K562 (cell line): ENCODE data around the gene ETS2. TPM values are rescaled to one million over a fixed set of nuclear protein-coding genes. Genes with fewer than 3 reads are reported as not detected.
A peak's percentile ranks its signal among the peaks of the same experiment; 100 is the strongest.

Experiments
- ATF1 ChIP-seq, 2 experiments: fragments of 450-650 bp in 1 of 2; IDR thresholded peaks; 2 replicates each; pipeline ENCODE4 v1.6.1; 2016; ENCODE audit warnings: missing compliant biosample characterization in 1 of 2, missing genetic modification characterization in 1 of 2
- BCOR ChIP-seq: fragments of 450-650 bp; IDR thresholded peaks from 2 replicates; pipeline ENCODE4 v1.6.1; 2016
- BDP1 ChIP-seq: IDR thresholded peaks from 3 replicates; pipeline ENCODE4 v1.6.1; 2011; ENCODE audit not compliant: insufficient read length, insufficient read depth
- ELF1 ChIP-seq: fragments of 200-800 bp; sonication (Bioruptor generic); IDR thresholded peaks from 2 replicates; pipeline ENCODE4 v1.6.1; 2016; ENCODE audit warnings: missing genetic modification characterization, missing compliant biosample characterization
- FUS ChIP-seq: fragments of 200-400 bp; formaldehyde crosslinking; optimal IDR thresholded peaks from 2 replicates; pipeline ENCODE3; 2017; ENCODE audit warnings: low read depth, low read length
- GABPA ChIP-seq: fragments of 200-800 bp; sonication (Bioruptor generic); conservative IDR thresholded peaks from 2 replicates; pipeline ENCODE4 v1.6.1; 2016; ENCODE audit warnings: low read depth, missing genetic modification characterization, missing compliant biosample characterization
- HMBOX1 ChIP-seq: sonication (generic); IDR thresholded peaks from 2 replicates; pipeline ENCODE4 v1.6.1; 2016
- JUND ChIP-seq, 2 experiments: IDR thresholded peaks; 2 replicates in 1 of 2; 3 replicates in 1 of 2; pipeline ENCODE4 v1.6.1; 2011; ENCODE audit warnings: borderline replicate concordance in 2 of 2, low read depth in 2 of 2, low read length in 2 of 2, improper control_type of control experiment in 1 of 2, missing biosample characterization in 1 of 2, missing genetic modification characterization in 1 of 2, missing genetic modification reagents in 1 of 2
- MTA1 ChIP-seq: fragments of 450-650 bp; IDR thresholded peaks from 2 replicates; pipeline ENCODE4 v1.6.1; 2017; ENCODE audit warnings: borderline replicate concordance
- NCOA1 ChIP-seq: fragments of 450-650 bp; IDR thresholded peaks from 2 replicates; pipeline ENCODE4 v1.6.1; 2016; ENCODE audit warnings: low read depth
- SIX5 ChIP-seq, 2 experiments: IDR thresholded peaks; 2 replicates each; pipeline ENCODE4 v1.6.1; 2011; ENCODE audit warnings: low read length in 2 of 2, borderline replicate concordance in 1 of 2, low read depth in 1 of 2, mild to moderate bottlenecking in 1 of 2, moderate library complexity in 1 of 2; ENCODE audit not compliant: insufficient read depth in 1 of 2
- SMARCA4 ChIP-seq: fragments of 450-650 bp; IDR thresholded peaks from 2 replicates; pipeline ENCODE4 v1.6.1; 2016
- SNAPC5 ChIP-seq: fragments of 250-450 bp; sonication (Bioruptor Pico); IDR thresholded peaks from 2 replicates; pipeline ENCODE4 v1.8.0; 2021; ENCODE audit warnings: moderate library complexity, mild to moderate bottlenecking, inconsistent platforms
- THAP7 ChIP-seq: fragments of 250-450 bp; sonication (Bioruptor Pico); IDR thresholded peaks from 2 replicates; pipeline ENCODE4 v1.5.0; 2021
- ZNF253 ChIP-seq: fragments of 250-450 bp; sonication (Bioruptor Pico); conservative IDR thresholded peaks from 2 replicates; pipeline ENCODE4 v1.6.1; 2021; ENCODE audit warnings: mild to moderate bottlenecking
- ZNF354B ChIP-seq: fragments of 250-450 bp; sonication (Bioruptor Pico); IDR thresholded peaks from 2 replicates; pipeline ENCODE4 v1.4.0; 2020
- polyA plus RNA-seq, 8 experiments: library from polyadenylated mRNA; depleted of rRNA in 4 of 8; stranded (reverse) in 5 of 8; unstranded in 3 of 8; fragments of >200 nt; fragmentation: Nextera tagmentation in 2 of 8; fragmentation: Illumina TruSeq in 1 of 8; extraction: Ambion mirVana in 2 of 8; extraction: Trizol in 1 of 8; gene quantifications; 2 replicates each; pipeline versions ENCODE4 v1.2.1 to v1.2.3, GENCODE V29; 2011 to 2014; ENCODE audit warnings: inconsistent platforms in 1 of 8, missing spikeins in 1 of 8
- total RNA-seq, 7 experiments: library from RNA; depleted of rRNA in 6 of 7; stranded (reverse); fragments of >200 nt in 6 of 7; fragmentation: Illumina TruSeq in 2 of 7; extraction: Trizol in 2 of 7; gene quantifications; 2 replicates each; pipeline versions ENCODE4 v1.2.1 to v1.2.3, GENCODE V29; 2011 to 2021; ENCODE audit warnings: low replicate concordance in 1 of 7
- TF ChIP-seq, protein P1 (sequence below): fragments of 450-650 bp; conservative IDR thresholded peaks from 2 replicates; pipeline ENCODE4 v1.6.1; 2016; ENCODE audit warnings: missing genetic modification characterization, low read depth, mild to moderate bottlenecking, control low read depth, missing compliant biosample characterization
- TF ChIP-seq, protein P2 (sequence below): sonication (generic); formaldehyde crosslinking; IDR thresholded peaks from 2 replicates; pipeline ENCODE4 v1.8.1; 2023; ENCODE audit warnings: mild to moderate bottlenecking, missing genetic modification reagents
- TF ChIP-seq, protein P3 (sequence below), 3 experiments: IDR thresholded peaks in 2 of 3; conservative IDR thresholded peaks in 1 of 3; 2 replicates each; pipeline ENCODE4 v1.5.1; 2011 to 2012; ENCODE audit warnings: low read length in 3 of 3, mild to moderate bottlenecking in 3 of 3, control low read depth in 2 of 3, improper control_type of control experiment in 1 of 3, inconsistent platforms in 1 of 3, low read depth in 1 of 3, mixed read lengths in 1 of 3, moderate library complexity in 1 of 3; ENCODE audit not compliant: insufficient read depth in 2 of 3

ETS2 gene
- total and polyA plus RNA-seq, 9 of the 15 experiments (the other 6 are each of a cell fraction or from before 2014, with no cell fraction given): 1.7 to 24.4 (median 12.2) TPM

DNA sequence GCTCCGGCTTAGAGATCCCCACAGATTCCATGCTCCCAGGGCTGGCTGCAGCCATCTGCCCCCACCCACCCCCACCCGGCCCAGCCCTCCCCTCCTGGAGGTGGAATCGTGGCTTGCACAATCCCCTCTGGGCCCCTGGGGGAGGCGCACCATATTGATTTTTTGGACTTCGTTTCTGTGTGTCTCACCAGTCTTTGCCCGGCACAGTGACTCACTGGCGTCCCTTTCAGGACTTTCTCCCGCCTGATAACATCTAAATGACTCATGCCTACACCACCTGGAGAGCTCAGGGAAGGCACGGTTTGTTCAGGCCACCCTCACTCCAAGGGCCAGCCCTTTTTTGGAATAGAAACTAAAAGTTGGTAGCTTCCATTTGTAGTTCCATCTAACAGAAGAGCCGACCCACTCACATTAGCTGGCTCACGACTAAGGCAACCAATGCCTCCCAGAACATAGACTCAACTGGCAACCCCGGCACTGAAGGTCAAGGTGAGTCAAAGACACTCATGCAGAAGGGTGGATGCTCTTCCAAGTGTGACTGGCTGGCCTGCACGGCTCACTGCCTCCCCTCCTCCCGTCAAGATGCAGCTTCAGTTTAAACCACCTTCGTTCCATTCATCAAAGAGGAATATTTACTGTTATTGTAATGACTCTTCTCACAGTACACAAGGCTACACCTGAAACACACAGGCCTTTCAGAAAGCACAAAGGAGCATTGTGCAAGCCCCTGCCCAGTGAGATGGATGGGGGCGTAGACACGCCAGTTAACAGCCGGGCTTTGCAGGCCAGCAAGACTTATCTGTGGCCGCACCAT, 18.1 kb upstream of the ETS2 start (continued):
- TF ChIP-seq, protein P1, sequence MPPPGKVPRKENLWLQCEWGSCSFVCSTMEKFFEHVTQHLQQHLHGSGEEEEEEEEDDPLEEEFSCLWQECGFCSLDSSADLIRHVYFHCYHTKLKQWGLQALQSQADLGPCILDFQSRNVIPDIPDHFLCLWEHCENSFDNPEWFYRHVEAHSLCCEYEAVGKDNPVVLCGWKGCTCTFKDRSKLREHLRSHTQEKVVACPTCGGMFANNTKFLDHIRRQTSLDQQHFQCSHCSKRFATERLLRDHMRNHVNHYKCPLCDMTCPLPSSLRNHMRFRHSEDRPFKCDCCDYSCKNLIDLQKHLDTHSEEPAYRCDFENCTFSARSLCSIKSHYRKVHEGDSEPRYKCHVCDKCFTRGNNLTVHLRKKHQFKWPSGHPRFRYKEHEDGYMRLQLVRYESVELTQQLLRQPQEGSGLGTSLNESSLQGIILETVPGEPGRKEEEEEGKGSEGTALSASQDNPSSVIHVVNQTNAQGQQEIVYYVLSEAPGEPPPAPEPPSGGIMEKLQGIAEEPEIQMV (tag): no peak
- peak; percentile 97 for TF ChIP-seq SMARCA4
- TF ChIP-seq ELF1: no peak
- TF ChIP-seq BDP1: no peak
- TF ChIP-seq JUND (IDR thresholded peaks at IDR 0.05; ENCODE audit: borderline replicate concordance, low read depth, low read length): peak; percentile 100
- peak; percentile 99 for TF ChIP-seq JUND (tag; IDR thresholded peaks at IDR 0.05; ENCODE audit: borderline replicate concordance, low read depth, low read length)
- TF ChIP-seq HMBOX1: 0 out of 2 replicates have a peak, but pooled peaks have one; percentile 20
- TF ChIP-seq NCOA1: no peak
- TF ChIP-seq ZNF354B: no peak
- TF ChIP-seq GABPA (tag): no peak
- TF ChIP-seq, protein P2, sequence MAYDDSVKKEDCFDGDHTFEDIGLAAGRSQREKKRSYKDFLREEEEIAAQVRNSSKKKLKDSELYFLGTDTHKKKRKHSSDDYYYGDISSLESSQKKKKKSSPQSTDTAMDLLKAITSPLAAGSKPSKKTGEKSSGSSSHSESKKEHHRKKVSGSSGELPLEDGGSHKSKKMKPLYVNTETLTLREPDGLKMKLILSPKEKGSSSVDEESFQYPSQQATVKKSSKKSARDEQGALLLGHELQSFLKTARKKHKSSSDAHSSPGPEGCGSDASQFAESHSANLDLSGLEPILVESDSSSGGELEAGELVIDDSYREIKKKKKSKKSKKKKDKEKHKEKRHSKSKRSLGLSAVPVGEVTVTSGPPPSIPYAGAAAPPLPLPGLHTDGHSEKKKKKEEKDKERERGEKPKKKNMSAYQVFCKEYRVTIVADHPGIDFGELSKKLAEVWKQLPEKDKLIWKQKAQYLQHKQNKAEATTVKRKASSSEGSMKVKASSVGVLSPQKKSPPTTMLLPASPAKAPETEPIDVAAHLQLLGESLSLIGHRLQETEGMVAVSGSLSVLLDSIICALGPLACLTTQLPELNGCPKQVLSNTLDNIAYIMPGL (CRISPR knock-in tag): no peak
- TF ChIP-seq, protein P3, sequence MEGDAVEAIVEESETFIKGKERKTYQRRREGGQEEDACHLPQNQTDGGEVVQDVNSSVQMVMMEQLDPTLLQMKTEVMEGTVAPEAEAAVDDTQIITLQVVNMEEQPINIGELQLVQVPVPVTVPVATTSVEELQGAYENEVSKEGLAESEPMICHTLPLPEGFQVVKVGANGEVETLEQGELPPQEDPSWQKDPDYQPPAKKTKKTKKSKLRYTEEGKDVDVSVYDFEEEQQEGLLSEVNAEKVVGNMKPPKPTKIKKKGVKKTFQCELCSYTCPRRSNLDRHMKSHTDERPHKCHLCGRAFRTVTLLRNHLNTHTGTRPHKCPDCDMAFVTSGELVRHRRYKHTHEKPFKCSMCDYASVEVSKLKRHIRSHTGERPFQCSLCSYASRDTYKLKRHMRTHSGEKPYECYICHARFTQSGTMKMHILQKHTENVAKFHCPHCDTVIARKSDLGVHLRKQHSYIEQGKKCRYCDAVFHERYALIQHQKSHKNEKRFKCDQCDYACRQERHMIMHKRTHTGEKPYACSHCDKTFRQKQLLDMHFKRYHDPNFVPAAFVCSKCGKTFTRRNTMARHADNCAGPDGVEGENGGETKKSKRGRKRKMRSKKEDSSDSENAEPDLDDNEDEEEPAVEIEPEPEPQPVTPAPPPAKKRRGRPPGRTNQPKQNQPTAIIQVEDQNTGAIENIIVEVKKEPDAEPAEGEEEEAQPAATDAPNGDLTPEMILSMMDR (IDR thresholded peaks at IDR 0.05 in 2 of 3, conservative IDR thresholded peaks at IDR 0.05 in 1 of 3; ENCODE audit: insufficient read depth in 2 of 3, low read depth in 1 of 3, low read length in 3 of 3): peak in 2 of 3 experiments; percentile 11 to 30; a peak in 2 of 6 replicates
- TF ChIP-seq SNAPC5: no peak
- TF ChIP-seq MTA1: peak; percentile 75; the same call in 1 of the 2 replicates
- TF ChIP-seq ATF1 (CRISPR knock-in tag; IDR thresholded peaks at IDR 0.05): no peak
- TF ChIP-seq ATF1 (tag; IDR thresholded peaks at IDR 0.05): no peak
- no peak for TF ChIP-seq FUS
- TF ChIP-seq ZNF253 (CRISPR knock-in tag): no peak
- TF ChIP-seq SIX5 (IDR thresholded peaks at IDR 0.05; ENCODE audit: borderline replicate concordance in 1 of 2, insufficient read depth in 1 of 2, low read depth in 1 of 2, low read length in 2 of 2): no peak
- 0 out of 2 replicates have a peak, but pooled peaks have one; percentile 11 for TF ChIP-seq BCOR
- no peak for TF ChIP-seq THAP7 (CRISPR knock-in tag)
